Vagina (tissue), 2 donors: ENCODE measurements around the gene CHPF2. TPM values are rescaled to one million over a fixed set of nuclear protein-coding genes. Genes with fewer than 3 reads are reported as not detected.
A peak's percentile ranks its signal among the peaks of the same experiment; 100 is the strongest.

Experiments
- DNase-seq, 2 donors: peaks; one replicate each; pipeline ENCODE4 v3.0.0-alpha.2; 2017; ENCODE audit errors: extremely low spot score in 2 of 2
- H3K27ac ChIP-seq: fragments of 200-600 bp; sonication (generic); one replicate; pipeline ENCODE4 v1.5.1; 2019
- H3K27me3 ChIP-seq: fragments of 200-600 bp; sonication (generic); one replicate; pipeline ENCODE4 v1.5.1; 2019
- H3K36me3 ChIP-seq, 2 donors: fragments of 200-600 bp; sonication (generic); one replicate each; pipeline ENCODE4 v1.5.1; 2017 to 2019
- H3K4me1 ChIP-seq: fragments of 200-600 bp; sonication (generic); one replicate; pipeline ENCODE4 v1.5.1; 2019
- H3K4me3 ChIP-seq, 2 donors: fragments of 200-600 bp; sonication (generic); 1 replicate in 1 of 2; 2 replicates in 1 of 2; pipeline ENCODE4 v1.5.1; 2016 to 2019
- H3K9me3 ChIP-seq: fragments of 200-600 bp; sonication (generic); one replicate; pipeline ENCODE4 v1.5.1; 2019
- POLR2A ChIP-seq, 2 donors: fragments of 450-650 bp; IDR thresholded peaks; one replicate each; pipeline ENCODE4 v1.6.1; 2017; ENCODE audit warnings: antibody characterized with exemption in 2 of 2, mild to moderate bottlenecking in 2 of 2, moderate library complexity in 2 of 2
- POLR2AphosphoS5 ChIP-seq, 2 donors: sonication (generic); formaldehyde crosslinking; IDR thresholded peaks; one replicate each; pipeline ENCODE4 v1.9.0; 2017; ENCODE audit warnings: antibody characterized with exemption in 2 of 2, mild to moderate bottlenecking in 2 of 2, low read depth in 1 of 2; ENCODE audit not compliant: insufficient read depth in 1 of 2
- intact Hi-C: fragments of 100-400 bp; cut with DNase I; formaldehyde crosslinking; loops from one replicate; pipeline ENCODE4 v1.15.1; 2023
- total RNA-seq: library from RNA; depleted of rRNA; stranded (reverse); fragments of >200 nt; gene quantifications from one replicate; pipeline ENCODE4 v1.2.3, GENCODE V29; 2016
- TF ChIP-seq, protein P1 (sequence below), 3 experiments: fragments of 450-650 bp in 2 of 3; fragments of 200-600 bp in 1 of 3; sonication (generic) in 1 of 3; IDR thresholded peaks; one replicate each; pipeline ENCODE4 v1.5.1; 2017 to 2019; ENCODE audit warnings: antibody characterized with exemption in 3 of 3, mild to moderate bottlenecking in 2 of 3, moderate library complexity in 2 of 3

CHPF2 gene, protein sequence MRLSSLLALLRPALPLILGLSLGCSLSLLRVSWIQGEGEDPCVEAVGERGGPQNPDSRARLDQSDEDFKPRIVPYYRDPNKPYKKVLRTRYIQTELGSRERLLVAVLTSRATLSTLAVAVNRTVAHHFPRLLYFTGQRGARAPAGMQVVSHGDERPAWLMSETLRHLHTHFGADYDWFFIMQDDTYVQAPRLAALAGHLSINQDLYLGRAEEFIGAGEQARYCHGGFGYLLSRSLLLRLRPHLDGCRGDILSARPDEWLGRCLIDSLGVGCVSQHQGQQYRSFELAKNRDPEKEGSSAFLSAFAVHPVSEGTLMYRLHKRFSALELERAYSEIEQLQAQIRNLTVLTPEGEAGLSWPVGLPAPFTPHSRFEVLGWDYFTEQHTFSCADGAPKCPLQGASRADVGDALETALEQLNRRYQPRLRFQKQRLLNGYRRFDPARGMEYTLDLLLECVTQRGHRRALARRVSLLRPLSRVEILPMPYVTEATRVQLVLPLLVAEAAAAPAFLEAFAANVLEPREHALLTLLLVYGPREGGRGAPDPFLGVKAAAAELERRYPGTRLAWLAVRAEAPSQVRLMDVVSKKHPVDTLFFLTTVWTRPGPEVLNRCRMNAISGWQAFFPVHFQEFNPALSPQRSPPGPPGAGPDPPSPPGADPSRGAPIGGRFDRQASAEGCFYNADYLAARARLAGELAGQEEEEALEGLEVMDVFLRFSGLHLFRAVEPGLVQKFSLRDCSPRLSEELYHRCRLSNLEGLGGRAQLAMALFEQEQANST
- total RNA-seq: 28.0 TPM

DNA sequence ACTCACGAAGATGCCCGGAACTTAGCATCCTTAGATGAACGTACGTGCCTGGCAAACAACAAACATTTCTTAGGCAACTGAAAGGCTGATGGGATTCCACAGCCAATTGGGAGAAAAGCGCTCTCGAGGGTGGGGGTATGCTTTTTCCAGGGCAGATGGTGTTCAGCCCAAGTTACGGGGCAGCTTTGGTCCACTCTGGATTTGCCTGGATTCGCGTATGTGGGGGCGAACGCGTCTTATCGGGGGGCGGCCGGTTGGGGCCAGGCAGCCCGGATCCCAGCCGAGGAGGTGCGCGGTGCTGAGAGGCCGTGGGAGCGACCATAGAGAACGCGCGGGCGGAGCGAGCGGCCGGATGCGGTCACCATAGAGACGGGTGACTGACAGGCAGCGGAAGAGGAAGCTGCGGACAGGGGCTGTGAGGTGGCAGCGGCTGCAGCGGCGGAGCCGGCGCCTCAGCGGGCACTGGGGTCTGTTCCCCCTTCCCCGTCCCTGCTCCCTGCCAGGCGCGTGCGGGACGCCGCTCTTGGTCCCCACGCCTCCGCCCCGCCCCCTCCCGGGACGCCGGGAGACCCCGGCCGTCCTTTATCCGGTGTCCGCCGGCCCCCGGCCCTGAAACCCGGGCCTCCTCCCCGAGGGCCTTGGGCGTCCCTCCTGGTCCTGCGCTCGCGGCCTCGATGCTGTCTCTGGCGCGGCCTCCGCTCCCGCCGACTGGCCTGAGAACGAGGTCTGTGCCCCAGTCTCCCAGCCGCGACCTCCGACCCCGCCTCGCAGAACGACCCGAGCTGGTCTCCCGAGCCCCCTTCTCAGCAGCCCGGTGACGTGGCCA, at the start of gene CHPF2:
CHPF2 (plus strand) TSS at position 393 of the 826 bp plus-strand sequence. CDS start 1,529 bp downstream, outside the sequence.
- Histone ChIP-seq H3K4me3 (peak within 1 kb of the TSS; percentile 87 to 89), H3K27me3 (no peaks in the 10 kb centered on the region), H3K27ac (peak within 1 kb of the TSS; percentile 72), H3K36me3 (peaks cover 0 to 6% of the 10 kb centered on the region in 2 donors), H3K4me1 (peaks cover 37% of the 10 kb centered on the region), H3K9me3 (no peaks in the 10 kb centered on the region)
- intact Hi-C loops: loop anchor here (10.0 kb wide), 1 partner anchor 178 kb away; the partner anchor contains the start of genes CDK5 and SLC4A2
- peak in 1 of 2 donors; percentile 87 for TF ChIP-seq POLR2AphosphoS5 (IDR thresholded peaks at IDR 0.05; ENCODE audit: insufficient read depth in 1 of 2, low read depth in 1 of 2)
- TF ChIP-seq, protein P1, sequence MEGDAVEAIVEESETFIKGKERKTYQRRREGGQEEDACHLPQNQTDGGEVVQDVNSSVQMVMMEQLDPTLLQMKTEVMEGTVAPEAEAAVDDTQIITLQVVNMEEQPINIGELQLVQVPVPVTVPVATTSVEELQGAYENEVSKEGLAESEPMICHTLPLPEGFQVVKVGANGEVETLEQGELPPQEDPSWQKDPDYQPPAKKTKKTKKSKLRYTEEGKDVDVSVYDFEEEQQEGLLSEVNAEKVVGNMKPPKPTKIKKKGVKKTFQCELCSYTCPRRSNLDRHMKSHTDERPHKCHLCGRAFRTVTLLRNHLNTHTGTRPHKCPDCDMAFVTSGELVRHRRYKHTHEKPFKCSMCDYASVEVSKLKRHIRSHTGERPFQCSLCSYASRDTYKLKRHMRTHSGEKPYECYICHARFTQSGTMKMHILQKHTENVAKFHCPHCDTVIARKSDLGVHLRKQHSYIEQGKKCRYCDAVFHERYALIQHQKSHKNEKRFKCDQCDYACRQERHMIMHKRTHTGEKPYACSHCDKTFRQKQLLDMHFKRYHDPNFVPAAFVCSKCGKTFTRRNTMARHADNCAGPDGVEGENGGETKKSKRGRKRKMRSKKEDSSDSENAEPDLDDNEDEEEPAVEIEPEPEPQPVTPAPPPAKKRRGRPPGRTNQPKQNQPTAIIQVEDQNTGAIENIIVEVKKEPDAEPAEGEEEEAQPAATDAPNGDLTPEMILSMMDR (IDR thresholded peaks at IDR 0.05): no peak
- TF ChIP-seq POLR2A (IDR thresholded peaks at IDR 0.05): peak in 1 of 2 donors; percentile 68
- no peak for DNase-seq

DNA sequence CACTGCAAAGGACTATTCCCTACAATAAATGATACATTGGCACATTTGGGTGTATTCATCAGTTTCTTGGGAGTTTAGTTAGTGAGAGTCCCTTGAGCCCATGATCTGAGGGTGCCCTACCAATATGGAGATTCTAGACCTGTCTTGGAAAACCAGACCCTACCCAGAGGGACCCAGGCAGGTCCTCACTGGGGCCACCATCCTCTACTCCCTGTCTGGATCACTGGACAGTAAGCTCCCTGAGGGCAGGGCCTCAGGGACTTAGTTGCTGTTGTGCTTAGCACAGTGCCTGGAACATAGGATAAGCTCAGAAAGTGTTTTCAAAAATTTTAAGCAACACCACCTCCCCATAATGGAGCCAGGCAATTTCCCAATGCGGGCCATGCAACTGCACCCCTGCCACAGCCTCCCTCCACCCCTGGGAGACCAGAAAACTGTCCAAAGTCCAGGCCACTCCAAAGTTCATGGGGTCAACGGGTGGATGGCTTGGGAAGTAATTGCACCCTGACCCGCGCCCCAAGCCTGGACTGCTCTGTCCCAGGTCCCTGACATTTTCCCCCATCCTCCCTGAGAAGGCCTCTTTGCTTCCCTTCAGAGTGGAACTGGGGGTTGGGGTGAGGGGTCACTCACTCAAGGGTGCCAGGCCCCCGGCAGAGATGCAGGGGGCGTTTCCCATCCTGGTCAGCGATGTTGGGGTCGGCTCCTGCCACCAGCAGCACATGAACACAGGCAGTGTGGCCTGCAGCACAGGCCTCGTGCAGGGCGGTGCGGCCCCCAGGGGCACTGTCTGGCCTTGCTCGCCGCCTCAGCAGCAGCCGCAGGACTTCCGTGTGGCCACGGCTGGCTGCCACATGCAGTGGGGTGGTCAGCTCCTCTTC, 46.3 kb upstream of the CHPF2 start:
- Histone ChIP-seq H3K9me3 (no peaks in the 10 kb centered on the region), H3K27me3 (no peaks in the 10 kb centered on the region), H3K36me3 (no peaks in the 10 kb centered on the region), H3K27ac (no peak overlapping the region), H3K4me1 (no peaks in the 10 kb centered on the region), H3K4me3 (no peak overlapping the region)
- TF ChIP-seq, protein P1 (IDR thresholded peaks at IDR 0.05): no peak
- DNase-seq: no peak
- intact Hi-C loops: no loop called here

DNA sequence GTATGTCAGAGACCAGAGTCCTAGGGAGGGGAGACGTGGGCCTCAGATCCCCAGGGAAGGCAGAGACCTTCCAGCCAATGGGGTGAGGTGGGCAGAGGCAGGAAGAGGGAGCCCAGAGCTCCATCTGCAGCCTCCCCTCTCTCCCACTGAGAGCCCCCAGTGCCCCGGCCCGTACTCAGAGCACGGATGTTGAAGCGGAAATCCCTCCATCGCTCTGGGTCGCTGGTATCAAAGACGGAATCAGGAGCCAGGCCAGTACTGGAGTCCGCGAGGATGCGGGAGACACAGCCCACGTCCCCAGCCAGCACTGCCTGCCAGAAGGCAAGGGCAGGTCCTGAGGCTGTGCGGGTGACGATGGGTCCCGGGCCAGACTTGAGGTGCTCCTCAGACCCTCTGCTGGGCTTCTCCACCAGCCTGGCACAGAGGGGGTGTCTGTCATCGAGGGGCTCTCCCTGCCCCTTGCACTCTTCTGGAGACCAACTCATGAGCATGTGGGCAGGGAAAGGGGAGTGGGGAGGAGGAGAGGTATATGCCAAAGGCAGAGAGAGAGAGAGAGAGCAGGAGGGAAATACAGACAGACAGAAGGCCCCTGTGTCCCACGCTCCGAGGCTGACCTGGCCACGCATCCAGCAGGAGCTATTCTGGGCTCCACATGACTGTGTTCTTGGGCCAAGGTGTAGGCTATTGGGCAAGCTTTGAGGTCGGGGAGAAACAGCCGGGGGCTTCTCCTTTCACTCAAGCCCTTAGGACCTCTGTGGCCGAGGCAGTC, 45.5 kb upstream of the CHPF2 start, which contains the start of gene ASB10:
ASB10 (minus strand) TSS at position 611 of the 769 bp plus-strand sequence; CDS start at position 491, 120 bp downstream.
- no peaks in the 10 kb centered on the region for H3K4me1 ChIP-seq
- intact Hi-C loops: no loop called here
- no peaks in the 10 kb centered on the region for H3K9me3 ChIP-seq
- TF ChIP-seq POLR2A (IDR thresholded peaks at IDR 0.05) (no peak), POLR2AphosphoS5 (IDR thresholded peaks at IDR 0.05; ENCODE audit: insufficient read depth in 1 of 2, low read depth in 1 of 2) (no peak)
- TF ChIP-seq, protein P1 (IDR thresholded peaks at IDR 0.05): no peak
- H3K4me3 ChIP-seq: no peak within 1 kb of the TSS
- no peak within 1 kb of the TSS for H3K27ac ChIP-seq
- H3K36me3 ChIP-seq: no peaks in the 10 kb centered on the region
- DNase-seq: no peak
- H3K27me3 ChIP-seq: no peaks in the 10 kb centered on the region
